ENCODE measurements around the gene DIAPH2.

Gene DIAPH2

DNA sequence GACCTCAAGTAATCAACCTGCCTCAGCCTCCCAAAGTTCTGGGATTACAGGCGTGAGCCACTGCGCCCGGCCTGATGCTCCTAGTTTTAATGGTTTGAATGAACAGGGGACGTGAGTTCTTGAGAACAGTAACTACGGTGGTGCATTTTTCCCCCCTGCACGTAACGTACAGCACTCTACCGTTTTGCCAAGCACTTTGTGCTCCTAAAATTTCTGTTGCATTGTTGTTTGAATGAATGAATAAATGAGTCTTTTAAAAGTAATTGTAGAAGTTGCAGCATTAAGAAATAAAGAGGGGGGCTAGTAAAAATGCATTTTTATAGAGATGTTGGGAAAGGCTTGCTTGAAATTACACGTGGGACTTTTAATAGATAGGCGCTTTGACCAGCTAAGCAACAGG, 199.0 kb downstream of the DIAPH2 start, which contains the start of gene RPA4:
Gene RPA4 (plus strand): TSS at position 301 of the 400 bp plus-strand sequence. CDS start 403 bp downstream, outside the sequence.
- no peak within 1 kb of the TSS for H3K4me3 ChIP-seq (ENCODE audit: low read depth, low read length)
- DNase-seq (ENCODE audit: low read depth): no peak
- TF ChIP-seq, protein P1, sequence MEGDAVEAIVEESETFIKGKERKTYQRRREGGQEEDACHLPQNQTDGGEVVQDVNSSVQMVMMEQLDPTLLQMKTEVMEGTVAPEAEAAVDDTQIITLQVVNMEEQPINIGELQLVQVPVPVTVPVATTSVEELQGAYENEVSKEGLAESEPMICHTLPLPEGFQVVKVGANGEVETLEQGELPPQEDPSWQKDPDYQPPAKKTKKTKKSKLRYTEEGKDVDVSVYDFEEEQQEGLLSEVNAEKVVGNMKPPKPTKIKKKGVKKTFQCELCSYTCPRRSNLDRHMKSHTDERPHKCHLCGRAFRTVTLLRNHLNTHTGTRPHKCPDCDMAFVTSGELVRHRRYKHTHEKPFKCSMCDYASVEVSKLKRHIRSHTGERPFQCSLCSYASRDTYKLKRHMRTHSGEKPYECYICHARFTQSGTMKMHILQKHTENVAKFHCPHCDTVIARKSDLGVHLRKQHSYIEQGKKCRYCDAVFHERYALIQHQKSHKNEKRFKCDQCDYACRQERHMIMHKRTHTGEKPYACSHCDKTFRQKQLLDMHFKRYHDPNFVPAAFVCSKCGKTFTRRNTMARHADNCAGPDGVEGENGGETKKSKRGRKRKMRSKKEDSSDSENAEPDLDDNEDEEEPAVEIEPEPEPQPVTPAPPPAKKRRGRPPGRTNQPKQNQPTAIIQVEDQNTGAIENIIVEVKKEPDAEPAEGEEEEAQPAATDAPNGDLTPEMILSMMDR (IDR thresholded peaks at IDR 0.05; ENCODE audit: low read depth, low read length): no peak
- TF ChIP-seq, protein P2, sequence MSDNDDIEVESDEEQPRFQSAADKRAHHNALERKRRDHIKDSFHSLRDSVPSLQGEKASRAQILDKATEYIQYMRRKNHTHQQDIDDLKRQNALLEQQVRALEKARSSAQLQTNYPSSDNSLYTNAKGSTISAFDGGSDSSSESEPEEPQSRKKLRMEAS (IDR thresholded peaks at IDR 0.05; ENCODE audit: low read depth, low read length): no peak
- TF ChIP-seq POLR2A (IDR thresholded peaks at IDR 0.05; ENCODE audit: extremely low read depth, insufficient read length) (no peak), MYC (IDR thresholded peaks at IDR 0.05; ENCODE audit: low read depth, low read length) (no peak)

DNA sequence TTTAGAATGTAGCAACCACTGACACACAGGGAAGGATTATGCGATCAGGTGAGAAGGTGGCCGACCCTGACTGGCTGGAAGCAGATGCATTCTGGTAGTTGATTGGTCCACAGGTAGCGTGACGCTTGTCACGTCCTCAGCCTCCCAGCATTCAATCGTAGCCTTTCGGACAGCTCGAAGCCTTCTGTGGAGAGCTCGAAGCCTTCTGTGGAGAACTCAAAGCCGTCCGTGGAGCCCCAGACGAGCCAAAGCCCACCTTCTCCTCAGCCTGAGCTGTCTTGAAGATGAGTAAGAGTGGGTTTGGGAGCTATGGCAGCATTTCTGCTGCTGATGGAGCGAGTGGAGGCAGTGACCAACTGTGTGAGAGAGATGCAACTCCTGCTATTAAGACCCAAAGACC, 199.4 kb downstream of the DIAPH2 start:
- DNase-seq (ENCODE audit: low read depth): no peak
- no peak overlapping the region for H3K4me3 ChIP-seq (ENCODE audit: low read depth, low read length)
- TF ChIP-seq POLR2A (IDR thresholded peaks at IDR 0.05; ENCODE audit: extremely low read depth, insufficient read length) (no peak), MYC (IDR thresholded peaks at IDR 0.05; ENCODE audit: low read depth, low read length) (no peak)
- TF ChIP-seq, protein P2 (IDR thresholded peaks at IDR 0.05; ENCODE audit: low read depth, low read length): no peak
- TF ChIP-seq, protein P1 (IDR thresholded peaks at IDR 0.05; ENCODE audit: low read depth, low read length): no peak

DNA sequence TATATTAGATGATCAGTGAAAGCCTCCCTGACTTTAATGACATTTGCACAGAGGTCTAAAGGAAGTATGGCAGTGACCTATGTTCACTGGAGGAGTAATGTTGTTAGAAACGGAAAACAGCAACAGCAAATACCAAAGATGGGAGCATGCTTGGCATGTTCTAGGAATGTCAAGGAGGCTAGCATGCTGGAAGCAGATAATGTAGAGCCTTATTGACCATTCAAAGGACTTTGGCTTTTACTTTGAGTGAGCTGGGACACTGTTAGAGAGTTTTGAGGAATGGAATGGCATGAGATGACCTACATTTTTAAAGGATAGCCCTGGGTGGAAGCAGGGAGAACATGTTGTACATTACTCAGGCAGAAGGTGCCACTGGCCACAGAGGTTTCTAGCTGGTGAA, 205.1 kb downstream of the DIAPH2 start:
- TF ChIP-seq MYC (IDR thresholded peaks at IDR 0.05; ENCODE audit: low read depth, low read length): no peak
- no peak for TF ChIP-seq POLR2A (IDR thresholded peaks at IDR 0.05; ENCODE audit: extremely low read depth, insufficient read length)
- TF ChIP-seq, protein P2 (IDR thresholded peaks at IDR 0.05; ENCODE audit: low read depth, low read length): no peak
- TF ChIP-seq, protein P1 (IDR thresholded peaks at IDR 0.05; ENCODE audit: low read depth, low read length): no peak
- DNase-seq (ENCODE audit: low read depth): no peak
- no peak overlapping the region for H3K4me3 ChIP-seq (ENCODE audit: low read depth, low read length)

DNA sequence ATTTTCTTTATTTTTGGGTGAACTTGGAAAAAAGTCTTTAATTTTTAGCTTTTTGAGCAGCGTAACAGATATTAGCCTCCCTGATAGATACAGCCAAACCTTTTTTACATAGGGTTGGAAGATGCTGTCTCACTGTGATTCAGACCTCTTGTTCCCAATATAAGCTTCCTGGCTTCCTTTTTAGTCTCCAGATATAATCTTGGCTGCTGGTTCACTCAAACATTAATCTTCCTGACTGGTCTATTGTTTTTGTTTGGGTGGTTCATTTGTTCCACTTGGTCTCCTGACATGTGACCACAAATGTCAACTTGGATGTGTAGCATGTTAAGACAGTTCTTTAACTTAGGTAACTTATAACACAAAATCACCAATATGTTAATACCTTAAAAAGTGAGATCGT, 222.1 kb downstream of the DIAPH2 start:
- no peak for TF ChIP-seq MYC (IDR thresholded peaks at IDR 0.05; ENCODE audit: low read depth, low read length)
- no peak for TF ChIP-seq POLR2A (IDR thresholded peaks at IDR 0.05; ENCODE audit: extremely low read depth, insufficient read length)
- TF ChIP-seq, protein P1 (IDR thresholded peaks at IDR 0.05; ENCODE audit: low read depth, low read length): no peak
- TF ChIP-seq, protein P2 (IDR thresholded peaks at IDR 0.05; ENCODE audit: low read depth, low read length): no peak
- no peak for DNase-seq (ENCODE audit: low read depth)
- no peak overlapping the region for H3K4me3 ChIP-seq (ENCODE audit: low read depth, low read length)

DNA sequence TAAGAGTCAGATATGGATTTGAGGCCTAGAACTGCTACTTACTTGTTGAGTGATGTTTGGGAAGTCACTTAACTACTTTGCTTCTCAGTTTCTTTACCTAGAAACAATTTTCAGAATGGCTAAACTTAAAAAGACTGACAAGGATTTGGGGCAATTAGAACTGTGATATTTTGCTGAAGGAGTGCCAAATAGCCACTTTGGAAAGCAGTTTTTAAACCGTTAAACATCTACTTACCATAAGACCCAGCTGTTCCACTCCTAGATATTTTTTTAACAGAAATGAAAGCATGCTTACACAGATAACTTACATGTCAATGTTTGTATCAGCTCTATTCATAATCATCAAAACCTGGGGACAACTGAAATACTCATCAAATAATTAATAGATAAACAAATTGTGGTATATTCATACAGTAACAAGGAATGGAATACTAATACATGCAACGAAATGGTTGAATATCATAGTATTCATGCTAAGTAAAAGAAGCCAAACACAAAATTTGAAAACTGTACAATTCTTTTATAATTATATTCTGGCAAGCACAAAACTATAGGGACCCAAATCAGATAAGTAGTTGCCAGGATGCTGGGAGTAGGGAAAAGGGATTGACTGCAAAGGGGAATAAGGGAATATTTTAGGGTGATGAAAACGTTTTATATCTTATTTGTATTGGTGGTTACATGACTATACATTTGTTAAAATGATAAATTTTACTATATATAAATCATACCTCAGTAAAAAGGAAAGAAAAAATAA, 223.1 kb downstream of the DIAPH2 start:
- TF ChIP-seq, protein P1 (IDR thresholded peaks at IDR 0.05; ENCODE audit: low read depth, low read length): no peak
- TF ChIP-seq MYC (IDR thresholded peaks at IDR 0.05; ENCODE audit: low read depth, low read length): no peak
- TF ChIP-seq POLR2A (IDR thresholded peaks at IDR 0.05; ENCODE audit: extremely low read depth, insufficient read length): no peak
- TF ChIP-seq, protein P2 (IDR thresholded peaks at IDR 0.05; ENCODE audit: low read depth, low read length): no peak
- DNase-seq (ENCODE audit: low read depth): no peak

More for the DNA sequence above, 223.1 kb downstream of the DIAPH2 start:
- no peak overlapping the region for H3K4me3 ChIP-seq (ENCODE audit: low read depth, low read length)

Data from NB4 (cell line).